Lung (tissue), 12 donors: ENCODE measurements around the gene EYA4. TPM values are rescaled to one million over a fixed set of nuclear protein-coding genes. Genes with fewer than 3 reads are reported as not detected.

Experiments used
- ATAC-seq: fragments of 200-7000 bp; cut with Tn5 transposase; one replicate; pipeline ENCODE4 v1.9.1; 2020; ENCODE audit warnings: moderate number of reproducible peaks; ENCODE audit not compliant: insufficient read depth, low FRiP score
- DNase-seq, 3 donors: peaks; one replicate each; pipeline ENCODE4 v3.0.0-alpha.2; 2013 to 2017
- H3K27ac ChIP-seq, 2 donors: one replicate each; pipeline ENCODE4 v1.5.1; 2013; ENCODE audit warnings: mild to moderate bottlenecking in 2 of 2, moderate library complexity in 2 of 2, control low read depth in 1 of 2, inconsistent platforms in 1 of 2, low read depth in 1 of 2, low read length in 1 of 2
- H3K27me3 ChIP-seq, 3 donors: one replicate each; pipeline ENCODE4 v1.5.1; 2013; ENCODE audit warnings: low read length in 2 of 3; ENCODE audit not compliant: control insufficient read depth in 3 of 3, insufficient read depth in 3 of 3
- H3K36me3 ChIP-seq, 4 donors: one replicate each; pipeline ENCODE4 v1.5.1; 2013; ENCODE audit warnings: low read length in 4 of 4, mild to moderate bottlenecking in 1 of 4, moderate library complexity in 1 of 4; ENCODE audit not compliant: control insufficient read depth in 4 of 4, insufficient read depth in 4 of 4
- H3K4me1 ChIP-seq, 5 donors: one replicate each; pipeline ENCODE4 v1.5.1; 2013; ENCODE audit warnings: low read length in 5 of 5, mild to moderate bottlenecking in 2 of 5, moderate library complexity in 1 of 5; ENCODE audit not compliant: control insufficient read depth in 5 of 5, insufficient read depth in 5 of 5
- H3K4me3 ChIP-seq: one replicate; pipeline ENCODE4 v1.5.1; 2013; ENCODE audit warnings: mild to moderate bottlenecking, control low read depth, moderate library complexity
- H3K9ac ChIP-seq, 2 donors: one replicate each; pipeline ENCODE4 v1.5.1; 2013; ENCODE audit warnings: low read length in 2 of 2, control low read depth in 1 of 2; ENCODE audit not compliant: insufficient read depth in 1 of 2
- H3K9me3 ChIP-seq, 4 donors: one replicate each; pipeline ENCODE4 v1.5.1; 2013; ENCODE audit warnings: low read length in 3 of 4, mild to moderate bottlenecking in 1 of 4, moderate library complexity in 1 of 4; ENCODE audit not compliant: control insufficient read depth in 4 of 4, insufficient read depth in 3 of 4
- WGBS, 2 donors: extraction: QIAGEN DNeasy Blood & Tissue Kit; methylation state at CpG; one replicate each; pipeline ENCODE4 v1.1.7; 2013; 5-methylcytosine and 5-hydroxymethylcytosine counted together
- polyA plus RNA-seq, 2 donors: library from polyadenylated mRNA; stranded (reverse); fragments of 200-250 nt; gene quantifications; one replicate each; pipeline ENCODE4 v1.2.1, GENCODE V29; 2013
- total RNA-seq, 2 donors: library from RNA; depleted of rRNA in 1 of 2; stranded (reverse); fragments of >200 nt in 1 of 2; gene quantifications; one replicate each; pipeline ENCODE4 v1.2.1, GENCODE V29; 2014 to 2021
- TF ChIP-seq, protein P1 (sequence below): IDR thresholded peaks from 2 replicates; pipeline ENCODE4 v1.5.1; 2012; ENCODE audit warnings: mild to moderate bottlenecking; ENCODE audit errors: control extremely low read depth, extremely low read depth
- donor health status: control.
- donor health status: control.
- donor health status: Bipolar disorder and iron deficiency.
- donor health status: healthy.
- donor health status: DM: yes; HTN: yes; CAD: no.

The EYA4 gene
- total and polyA plus RNA-seq, 4 donors: 0.49 to 7.4 (median 2.2) TPM

DNA sequence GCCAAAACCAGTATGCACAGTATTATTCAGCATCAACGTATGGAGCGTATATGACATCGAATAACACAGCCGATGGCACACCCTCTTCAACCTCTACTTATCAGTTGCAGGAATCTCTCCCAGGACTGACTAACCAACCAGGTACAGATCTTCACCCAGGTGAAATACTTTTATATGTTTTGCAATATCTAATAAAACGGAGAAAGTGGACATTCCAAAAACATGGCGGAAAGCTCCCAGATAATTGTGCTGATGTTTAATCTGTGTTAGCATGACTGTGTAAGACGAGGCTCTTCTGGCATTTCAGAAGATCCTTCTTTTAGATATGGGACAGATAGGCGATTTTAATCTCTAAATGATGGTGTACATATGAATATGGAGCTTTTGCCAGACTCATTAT lies 227.4 kb downstream of the EYA4 start:
- no peaks in the 10 kb centered on the region for H3K36me3 ChIP-seq
- TF ChIP-seq, protein P1, sequence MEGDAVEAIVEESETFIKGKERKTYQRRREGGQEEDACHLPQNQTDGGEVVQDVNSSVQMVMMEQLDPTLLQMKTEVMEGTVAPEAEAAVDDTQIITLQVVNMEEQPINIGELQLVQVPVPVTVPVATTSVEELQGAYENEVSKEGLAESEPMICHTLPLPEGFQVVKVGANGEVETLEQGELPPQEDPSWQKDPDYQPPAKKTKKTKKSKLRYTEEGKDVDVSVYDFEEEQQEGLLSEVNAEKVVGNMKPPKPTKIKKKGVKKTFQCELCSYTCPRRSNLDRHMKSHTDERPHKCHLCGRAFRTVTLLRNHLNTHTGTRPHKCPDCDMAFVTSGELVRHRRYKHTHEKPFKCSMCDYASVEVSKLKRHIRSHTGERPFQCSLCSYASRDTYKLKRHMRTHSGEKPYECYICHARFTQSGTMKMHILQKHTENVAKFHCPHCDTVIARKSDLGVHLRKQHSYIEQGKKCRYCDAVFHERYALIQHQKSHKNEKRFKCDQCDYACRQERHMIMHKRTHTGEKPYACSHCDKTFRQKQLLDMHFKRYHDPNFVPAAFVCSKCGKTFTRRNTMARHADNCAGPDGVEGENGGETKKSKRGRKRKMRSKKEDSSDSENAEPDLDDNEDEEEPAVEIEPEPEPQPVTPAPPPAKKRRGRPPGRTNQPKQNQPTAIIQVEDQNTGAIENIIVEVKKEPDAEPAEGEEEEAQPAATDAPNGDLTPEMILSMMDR: no peak

DNA sequence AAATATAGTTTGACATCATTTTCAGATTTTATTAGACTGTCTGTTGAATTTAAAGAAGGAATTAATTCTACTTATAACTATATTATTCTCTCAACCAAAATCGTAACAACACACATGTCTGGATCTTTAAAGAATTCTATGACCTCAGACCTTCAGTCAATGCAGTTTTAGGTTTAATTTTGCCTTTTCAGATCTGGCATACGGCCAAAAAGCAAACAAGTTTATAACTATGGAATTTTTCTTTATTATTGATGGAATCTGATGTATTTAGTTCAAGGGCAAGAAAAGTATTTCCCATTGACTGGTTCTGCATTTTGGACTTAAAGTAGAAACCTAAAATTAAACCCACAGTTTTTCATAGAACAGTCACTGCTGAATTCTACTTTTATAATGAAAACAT lies 233.4 kb downstream of the EYA4 start:
- H3K4me3 ChIP-seq: no peak overlapping the region
- no peaks in the 10 kb centered on the region for H3K27me3 ChIP-seq
- H3K9ac ChIP-seq: no peak overlapping the region
- H3K9me3 ChIP-seq: no peaks in the 10 kb centered on the region
- no peak for DNase-seq
- no peak overlapping the region for H3K27ac ChIP-seq
- no peaks in the 10 kb centered on the region for H3K4me1 ChIP-seq
- no peak for ATAC-seq
- TF ChIP-seq, protein P1: no peak
- 60 to 71% methylated on average over 2 of the region's 2 CpGs for WGBS, 2 donors
- no peaks in the 10 kb centered on the region for H3K36me3 ChIP-seq

More for the DNA sequence above, 227.4 kb downstream of the EYA4 start:
- 86 to 91% methylated on average over 8 of the region's 8 CpGs for WGBS, 2 donors
- ATAC-seq: no peak
- Histone ChIP-seq H3K4me3 (no peak overlapping the region), H3K9me3 (no peaks in the 10 kb centered on the region), H3K4me1 (peaks cover 0 to 2% (median 0%) of the 10 kb centered on the region in 5 donors), H3K27me3 (no peaks in the 10 kb centered on the region), H3K9ac (no peak overlapping the region), H3K27ac (no peak overlapping the region)
- DNase-seq: no peak

DNA sequence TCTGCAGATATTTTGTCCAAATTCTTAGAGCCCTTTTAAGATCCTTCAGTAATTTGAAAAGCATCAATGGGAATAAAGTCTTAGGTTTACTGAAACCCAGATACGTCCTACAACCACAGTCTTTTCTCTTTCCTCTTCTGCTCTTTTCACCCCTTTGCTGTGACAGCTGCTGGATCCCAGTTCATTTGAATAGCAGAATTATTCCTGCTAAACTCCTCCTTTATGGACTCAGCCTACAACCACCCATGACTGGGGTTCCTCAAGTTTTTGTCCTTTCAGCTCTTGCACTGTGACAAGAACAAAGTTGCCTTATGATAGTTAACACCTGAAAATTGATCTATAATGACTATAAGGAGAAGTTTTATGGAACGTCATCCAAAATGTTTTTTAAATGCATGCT lies 237.5 kb downstream of the EYA4 start:
- 89 to 92% methylated on average over 2 of the region's 2 CpGs for WGBS, 2 donors
- H3K9ac ChIP-seq: no peak overlapping the region

More for the DNA sequence above, 237.5 kb downstream of the EYA4 start:
- H3K27ac ChIP-seq: no peak overlapping the region
- no peak overlapping the region for H3K4me3 ChIP-seq
- no peaks in the 10 kb centered on the region for H3K4me1 ChIP-seq
- H3K27me3 ChIP-seq: no peaks in the 10 kb centered on the region
- TF ChIP-seq, protein P1: no peak
- no peaks in the 10 kb centered on the region for H3K9me3 ChIP-seq
- DNase-seq (no peak), ATAC-seq (no peak)
- no peaks in the 10 kb centered on the region for H3K36me3 ChIP-seq
